ENCODE data around the gene RAPGEF6.
"Not testable (repeated sequence)": the region's sequence is repeated elsewhere in the genome, so short reads cannot be mapped to it uniquely, and the experiment has no call there.

Gene RAPGEF6

GRCh38 chr5:131431794-131432193 is 203.2 kb downstream of the RAPGEF6 start:
- DNase-seq: no peak

- no peak for DNase-seq
Measured at GRCh38 chr5:131430794-131431193, 204.2 kb downstream of the RAPGEF6 start.

- DNase-seq: no peak
Measured at GRCh38 chr5:131426011-131426410, 209.0 kb downstream of the RAPGEF6 start.

GRCh38 chr5:131423056-131423455 is 212.0 kb downstream of the RAPGEF6 start:
- DNase-seq: no peak

GRCh38 chr5:131419877-131420276 is 215.2 kb downstream of the RAPGEF6 start:
- DNase-seq: no peak

GRCh38 chr5:131418846-131419245 is 216.2 kb downstream of the RAPGEF6 start:
- DNase-seq: no peak

- DNase-seq: peak in 44 of 56 donors; percentile 8 to 86 (median 40)
Measured at GRCh38 chr5:131417240-131417869, 217.7 kb downstream of the RAPGEF6 start.

GRCh38 chr5:131416729-131417128 is 218.3 kb downstream of the RAPGEF6 start:
- DNase-seq: no peak

- no peak for DNase-seq
Measured at GRCh38 chr5:131413605-131414559, 221.1 kb downstream of the RAPGEF6 start.

GRCh38 chr5:131406975-131407638 is 227.9 kb downstream of the RAPGEF6 start:
- DNase-seq: peak in 2 of 56 donors; percentile 15 to 24

- DNase-seq: no peak
Measured at GRCh38 chr5:131406076-131406475, 229.0 kb downstream of the RAPGEF6 start.

- no peak for DNase-seq
Measured at GRCh38 chr5:131405674-131406073, 229.4 kb downstream of the RAPGEF6 start.

- no peak for DNase-seq
Measured at GRCh38 chr5:131400585-131400984, 234.4 kb downstream of the RAPGEF6 start.

- not testable (repeated sequence) for DNase-seq
Measured at GRCh38 chr5:131399007-131399406, 236.0 kb downstream of the RAPGEF6 start.

- no peak for DNase-seq
Measured at GRCh38 chr5:131396630-131397273, 238.3 kb downstream of the RAPGEF6 start.

- no peak for DNase-seq
Measured at GRCh38 chr5:131396015-131396414, 239.0 kb downstream of the RAPGEF6 start.

- no peak for DNase-seq
Measured at GRCh38 chr5:131394128-131394527, 240.9 kb downstream of the RAPGEF6 start.

GRCh38 chr5:131393498-131393968 is 241.5 kb downstream of the RAPGEF6 start:
- DNase-seq: peak in 13 of 56 donors; percentile 9 to 51 (median 28)

GRCh38 chr5:131392466-131393095 is 242.4 kb downstream of the RAPGEF6 start:
- no peak for DNase-seq

- DNase-seq: no peak
Measured at GRCh38 chr5:131389869-131390265, 245.2 kb downstream of the RAPGEF6 start.
